HG03439 (cell line): ENCODE data around the gene COX8A.

Experiments used
- ATAC-seq: cut with Tn5 transposase; IDR thresholded peaks from one replicate; pipeline ENCODE4 v1.9.1; 2021; ENCODE audit warnings: mild to moderate bottlenecking, moderate library complexity; ENCODE audit not compliant: unreplicated experiment

The COX8A gene

GRCh38 chr11:64001484-64002420, 27.3 kb downstream of the COX8A start:
- no peak for ATAC-seq

DNA sequence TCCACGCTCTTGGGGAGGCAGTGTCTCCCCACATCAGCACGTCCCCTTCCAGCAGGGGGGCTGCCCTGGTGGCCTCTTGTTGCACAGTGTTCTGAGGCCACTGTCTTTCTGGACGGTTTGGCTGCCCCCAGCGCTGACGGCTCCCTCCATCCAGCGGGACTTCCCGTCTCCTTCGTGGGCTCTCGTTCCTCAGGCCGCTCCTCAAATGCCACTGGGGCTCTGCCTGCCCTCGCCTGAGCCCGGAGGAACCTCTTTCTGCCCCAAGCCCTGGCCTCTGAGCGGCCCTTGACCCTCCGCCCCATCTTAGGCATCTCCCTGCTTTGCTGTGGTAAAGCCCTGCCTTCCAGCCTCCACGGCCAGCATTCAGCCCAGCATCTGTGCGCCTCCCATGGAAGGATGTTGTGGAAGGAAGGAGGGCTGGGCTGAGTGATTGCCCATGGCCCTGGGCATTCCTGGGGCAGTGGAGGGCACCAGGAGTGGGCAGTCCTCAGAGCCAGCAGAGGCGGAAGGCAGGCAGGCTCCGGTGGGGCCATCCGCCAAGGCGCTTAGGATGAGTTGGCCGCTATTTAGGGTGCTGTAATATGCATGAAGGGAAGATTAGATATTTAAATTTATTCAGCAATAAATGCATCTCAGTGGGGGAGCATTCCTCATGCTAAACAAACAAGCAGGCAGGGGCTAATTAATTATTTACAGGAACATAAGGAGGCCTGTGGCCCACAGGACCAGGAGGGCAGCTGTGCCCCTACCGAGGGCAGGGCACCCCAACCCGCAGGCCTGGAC, 29.6 kb downstream of the COX8A start:
- ATAC-seq: no peak

DNA sequence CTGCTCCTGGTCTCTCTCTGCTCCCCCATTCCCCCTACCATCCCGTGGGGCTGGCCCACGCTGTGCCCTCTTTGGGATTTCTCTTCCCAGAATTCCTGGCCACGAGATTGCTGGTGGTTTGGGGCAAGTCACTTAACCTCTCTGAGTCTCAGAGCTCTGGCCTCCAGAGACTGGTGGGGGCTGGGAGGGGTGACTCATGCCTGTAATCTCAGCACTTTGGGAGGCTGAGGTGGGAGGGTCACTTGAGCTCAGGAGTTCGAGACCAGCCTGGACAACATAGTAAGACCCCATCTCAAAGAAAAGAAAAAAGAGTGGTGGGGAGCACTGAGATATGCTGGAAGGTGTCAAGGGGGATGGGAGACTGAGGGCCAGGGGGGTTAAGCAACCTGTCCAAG, 30.2 kb downstream of the COX8A start:
- no peak for ATAC-seq

DNA sequence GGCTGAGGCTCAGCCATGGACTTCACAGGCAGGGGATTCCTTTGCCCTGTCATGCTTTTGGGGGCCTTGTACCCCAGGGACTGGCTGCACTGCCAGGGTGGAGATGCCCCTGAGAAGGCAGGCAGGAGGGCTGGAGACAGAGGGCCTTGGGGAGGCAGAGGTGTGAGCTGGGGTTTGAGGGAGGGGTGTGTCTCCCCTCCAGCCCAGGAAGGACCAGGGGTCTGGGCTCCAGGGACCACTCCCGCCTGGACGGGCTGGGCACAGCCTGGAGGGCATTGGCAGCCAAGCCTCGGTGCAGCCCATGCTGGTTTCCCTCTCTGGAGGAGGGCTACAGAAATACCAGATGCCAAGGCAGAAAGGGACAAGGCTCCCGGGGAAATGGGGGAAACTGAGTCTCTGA, 31.3 kb downstream of the COX8A start:
- no peak for ATAC-seq

- no peak for ATAC-seq
These were observed 32.0 kb downstream of the COX8A start for GRCh38 chr11:64006398-64006797.

DNA sequence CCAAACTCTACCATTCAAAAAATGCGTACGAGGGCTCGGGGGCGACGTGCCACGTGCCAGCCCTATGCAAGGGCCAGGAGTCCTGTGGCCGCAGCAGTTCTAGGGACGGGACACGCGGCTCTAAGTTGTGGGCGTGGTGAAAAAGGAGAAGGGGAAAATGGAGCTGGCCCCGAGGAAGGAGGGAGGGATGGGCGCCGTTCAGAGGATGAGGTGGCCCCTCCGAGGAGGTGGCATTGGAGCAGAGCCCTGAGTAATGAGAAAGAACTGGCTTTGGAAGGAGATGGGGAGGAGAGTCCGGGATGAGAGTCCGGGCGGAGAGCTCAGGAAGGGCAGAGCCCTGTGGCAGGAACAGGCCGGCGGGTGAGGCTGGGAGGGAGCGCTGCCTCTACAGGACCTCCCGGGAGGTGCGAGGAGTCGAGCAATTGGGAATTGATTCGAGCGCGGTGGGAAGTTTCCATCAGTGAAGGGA, 32.8 kb downstream of the COX8A start:
- ATAC-seq: no peak

DNA sequence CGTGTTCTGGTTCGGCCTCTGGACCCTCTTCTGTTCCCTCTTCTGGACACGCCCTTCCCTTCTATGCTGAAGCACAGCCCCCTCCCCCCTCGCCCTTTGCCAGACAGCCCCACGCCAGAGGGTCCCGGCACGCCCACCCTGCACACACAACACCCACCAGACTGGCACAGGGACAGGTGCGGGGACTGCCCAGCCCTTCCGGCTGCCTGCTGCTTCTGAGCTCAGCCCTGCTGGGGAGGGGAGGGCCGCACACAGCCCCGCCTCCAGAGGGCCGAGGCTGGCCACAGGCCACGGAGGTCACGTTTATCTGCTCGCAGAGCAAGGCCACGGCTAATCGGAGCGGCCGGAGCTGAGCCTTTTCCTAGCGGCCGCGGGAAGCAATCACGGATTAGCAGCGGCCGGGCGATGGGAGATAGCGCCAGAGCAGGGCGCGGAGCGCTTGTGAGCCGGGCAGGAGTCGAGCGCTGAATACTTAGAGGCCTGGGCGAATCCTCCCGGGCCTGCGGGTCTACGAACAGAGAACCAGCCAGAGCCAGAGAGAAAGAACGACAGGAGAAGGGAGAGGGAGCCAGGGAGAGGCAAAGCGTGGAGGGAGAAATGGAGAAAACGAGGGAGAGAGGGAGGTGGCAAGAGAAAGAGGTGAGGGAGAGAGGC, 33.3 kb downstream of the COX8A start:
- ATAC-seq: no peak

- ATAC-seq: no peak
These were observed 34.0 kb downstream of the COX8A start for GRCh38 chr11:64008283-64008913.

- no peak for ATAC-seq
These were observed 34.7 kb downstream of the COX8A start for GRCh38 chr11:64008914-64009633.

DNA sequence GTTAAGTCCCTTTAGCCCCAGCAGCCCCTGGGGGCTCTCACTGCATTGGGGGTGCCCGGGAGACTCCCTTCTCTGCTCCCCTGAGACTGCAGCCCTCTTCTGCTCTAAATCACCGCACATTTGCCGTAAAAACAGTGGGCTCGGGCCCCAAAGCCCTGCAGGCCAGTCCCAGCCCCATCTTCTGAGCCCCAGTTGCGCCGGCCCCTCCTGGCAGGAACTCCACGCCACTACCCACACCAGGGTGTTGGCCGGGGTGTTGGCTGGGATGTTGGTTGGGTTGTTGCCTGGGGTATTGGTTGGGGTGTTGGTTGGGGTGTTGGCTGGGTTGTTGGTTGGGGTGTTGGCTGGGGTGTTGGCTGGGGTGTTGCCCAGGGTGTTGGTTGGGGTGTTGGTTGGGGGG, 35.3 kb downstream of the COX8A start:
- ATAC-seq: no peak

DNA sequence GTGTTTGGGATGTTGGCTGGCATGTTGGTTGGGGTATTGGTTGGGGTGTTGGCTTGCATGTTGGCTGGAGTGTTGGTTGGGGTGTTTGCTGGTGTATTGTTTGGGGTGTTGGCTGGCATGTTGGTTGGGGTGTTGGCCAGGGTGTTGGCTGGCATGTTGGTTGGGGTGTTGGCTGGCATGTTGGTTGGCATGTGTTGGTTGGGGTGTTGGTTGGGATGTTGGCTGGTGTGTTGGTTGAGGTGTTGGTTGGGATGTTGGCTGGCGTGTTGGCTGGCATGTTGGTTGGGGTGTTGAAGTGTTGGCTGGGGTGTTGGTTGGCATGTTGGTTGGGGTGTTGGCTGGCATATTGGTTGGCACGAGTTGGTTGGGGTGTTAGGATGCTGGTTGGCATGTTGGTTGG, 36.4 kb downstream of the COX8A start:
- no peak for ATAC-seq

DNA sequence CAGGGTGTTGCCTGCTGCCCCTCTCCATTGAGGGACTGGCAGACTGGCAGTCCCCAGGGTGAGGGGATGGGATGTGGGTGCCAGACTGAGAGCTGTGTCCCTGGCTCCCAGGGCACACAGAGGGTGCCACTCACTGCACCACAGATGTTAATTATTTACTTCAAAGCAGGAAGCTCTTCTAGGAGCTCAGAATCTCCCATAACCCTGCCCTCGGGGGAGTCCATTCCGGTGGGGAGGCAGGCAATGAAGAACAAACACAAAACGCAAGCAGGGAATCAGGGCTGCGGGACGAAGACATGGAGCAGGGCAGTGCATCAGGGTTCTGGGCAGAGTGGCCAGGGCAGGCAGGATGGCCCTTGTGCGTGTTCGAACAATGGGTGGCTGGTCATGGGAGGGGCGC, 37.0 kb downstream of the COX8A start:
- no peak for ATAC-seq

DNA sequence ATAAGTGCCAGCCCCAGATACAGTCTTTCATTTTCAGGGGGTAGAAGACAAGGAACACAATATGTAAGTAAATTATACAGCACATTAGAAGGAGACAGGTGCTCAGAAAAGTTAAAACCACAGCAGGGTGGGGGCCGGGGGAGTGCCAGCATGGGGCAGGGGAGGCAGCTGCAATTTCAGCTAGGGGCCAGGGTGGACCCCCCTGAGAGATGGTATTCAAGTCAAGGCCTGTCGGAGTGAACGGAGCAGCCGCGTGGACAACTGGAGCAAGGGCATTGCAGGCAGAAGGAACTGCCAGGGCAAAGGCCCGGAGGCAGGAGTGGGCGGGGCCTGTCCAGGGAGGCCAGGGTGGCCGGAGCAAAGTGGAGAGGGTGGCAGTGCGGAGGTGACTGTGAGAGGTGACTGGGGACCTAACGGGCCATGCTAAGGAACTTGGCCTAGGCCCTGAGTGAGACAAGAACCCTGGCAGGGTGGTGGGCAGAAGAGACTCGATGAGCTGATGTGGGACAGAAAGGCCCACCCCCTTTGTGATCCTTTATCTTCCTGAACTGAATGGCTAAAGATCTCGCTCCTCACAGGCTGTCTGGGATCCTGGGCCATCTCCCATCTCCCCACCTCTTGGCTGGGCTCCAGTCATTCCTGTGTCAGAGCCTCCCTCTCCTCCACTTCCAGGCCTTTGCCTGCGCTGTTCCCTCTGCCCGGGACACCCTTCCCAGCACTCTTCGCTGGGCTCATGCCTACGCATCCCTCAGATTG, 38.9 kb downstream of the COX8A start:
- no peak for ATAC-seq

DNA sequence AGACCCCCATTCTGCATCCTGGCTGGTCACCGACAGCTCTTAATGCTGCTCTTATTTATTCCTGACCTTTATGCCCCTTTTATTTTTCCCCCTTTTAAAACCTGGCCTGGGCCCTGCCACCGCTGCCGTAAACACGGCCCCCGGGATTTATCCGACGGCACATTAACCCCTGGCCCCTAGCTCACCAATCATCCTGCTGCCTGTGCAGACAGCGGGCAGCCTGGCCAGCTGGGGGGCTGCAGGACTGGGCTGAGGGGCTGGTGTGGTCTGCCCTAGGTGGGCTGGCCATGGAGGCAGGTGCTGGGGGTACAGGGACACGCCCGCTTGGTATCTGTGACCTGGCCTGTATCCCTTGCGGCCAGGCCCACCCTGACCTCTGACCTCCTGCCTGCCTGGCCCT, 39.9 kb downstream of the COX8A start:
- ATAC-seq: no peak

DNA sequence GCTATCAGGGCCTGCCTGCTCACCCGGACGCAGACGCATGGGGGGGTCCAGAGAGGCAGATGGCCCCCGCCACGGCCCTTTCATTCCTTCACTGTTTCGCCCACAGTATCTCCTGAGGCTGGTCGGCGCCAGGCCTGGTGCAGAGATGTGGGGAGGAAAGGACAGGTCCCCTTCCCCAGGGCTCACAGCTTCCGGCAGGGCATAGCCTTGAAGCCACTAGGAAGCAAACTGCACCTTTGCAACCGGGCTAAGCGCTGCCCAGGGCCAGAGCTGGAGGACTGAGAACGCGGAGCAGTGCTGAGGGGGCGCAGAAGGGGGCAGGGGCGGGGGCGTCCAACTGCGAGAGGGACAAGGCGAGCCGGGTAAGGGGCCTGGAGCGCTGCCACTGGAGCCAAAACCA, 41.1 kb downstream of the COX8A start:
- ATAC-seq: no peak

DNA sequence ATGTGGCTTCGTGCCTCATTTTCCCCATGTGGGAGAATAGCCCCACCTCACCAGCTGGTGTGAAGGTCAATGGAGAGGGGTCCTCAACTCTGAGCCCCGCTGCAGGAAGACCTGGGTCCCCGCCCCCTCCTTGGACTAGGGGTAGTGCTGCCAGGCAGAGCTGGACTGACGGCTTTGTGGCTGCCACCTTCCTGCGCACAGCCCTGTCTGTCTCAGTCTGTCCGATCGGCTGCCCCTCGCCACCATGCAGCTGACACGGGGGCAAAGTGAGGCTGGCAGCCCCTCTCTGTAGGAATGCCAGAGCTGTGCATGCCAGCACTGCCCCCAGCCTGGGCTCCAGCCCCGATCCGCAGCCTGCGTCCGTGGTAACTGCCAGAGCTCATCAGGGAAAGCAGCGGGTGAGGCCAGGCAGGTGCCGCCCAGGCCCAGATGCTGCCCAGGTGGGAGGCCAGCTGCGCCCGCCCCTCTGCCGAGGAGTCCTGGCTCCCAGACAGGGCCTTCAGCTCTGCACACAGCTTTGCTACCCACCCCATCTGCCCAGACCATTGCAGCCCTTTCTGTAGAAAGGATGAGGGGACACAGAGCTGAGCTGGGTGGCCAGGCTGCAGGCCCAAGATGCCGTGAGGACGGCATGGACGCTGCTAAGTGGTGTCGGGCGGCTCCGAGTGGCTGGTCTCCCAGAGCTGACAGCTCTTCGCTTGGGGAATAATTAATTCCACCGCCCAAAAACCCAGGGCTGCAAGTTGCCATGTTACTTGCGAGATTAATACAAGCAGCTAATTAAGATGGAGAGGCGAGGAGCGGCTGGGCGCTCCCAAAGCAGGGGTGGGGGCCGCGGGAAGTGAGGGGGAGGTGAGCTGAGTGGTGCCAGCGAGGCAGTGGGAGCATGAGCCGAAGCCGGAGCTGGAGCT, 41.8 kb downstream of the COX8A start:
- ATAC-seq: no peak

GRCh38 chr11:64017945-64018224, 43.5 kb downstream of the COX8A start:
- no peak for ATAC-seq

DNA sequence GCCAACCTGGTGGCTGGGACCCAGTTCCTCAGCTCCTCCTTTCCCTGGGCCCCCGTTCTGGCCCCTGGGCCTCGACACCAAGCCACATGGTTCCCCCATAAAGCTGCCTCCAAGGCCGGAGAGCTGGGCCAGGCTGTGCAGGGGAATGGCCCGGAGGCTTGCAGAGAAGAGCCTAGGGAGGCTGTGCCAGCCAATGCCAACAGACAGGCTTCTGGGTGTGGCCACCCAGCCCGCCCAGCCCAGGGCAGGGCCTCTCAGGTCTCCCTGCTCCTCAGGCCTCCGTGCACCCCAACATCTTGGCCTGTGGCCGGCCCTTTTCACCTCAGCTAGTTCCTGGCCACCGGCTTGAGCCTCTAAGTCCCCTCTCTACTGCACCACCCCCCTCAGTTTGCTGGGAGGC, 43.9 kb downstream of the COX8A start:
- ATAC-seq: no peak
